NCI-H2227 treated with DMSO at 0.1 percent for 48 hours (cell line): Measurements from ENCODE around the gene GHR.

Experiments used
- DNase-seq: peaks from one replicate; lab custom pipeline; 2025; lab: John Stamatoyannopoulos, UW

The GHR gene

GRCh38 chr5:42423285-42424165 is at the start of gene GHR:
GHR (plus strand) TSS chr5:42423439; CDS start chr5:42565875, 142,436 bp downstream.
- peak; percentile 76 for DNase-seq

DNA sequence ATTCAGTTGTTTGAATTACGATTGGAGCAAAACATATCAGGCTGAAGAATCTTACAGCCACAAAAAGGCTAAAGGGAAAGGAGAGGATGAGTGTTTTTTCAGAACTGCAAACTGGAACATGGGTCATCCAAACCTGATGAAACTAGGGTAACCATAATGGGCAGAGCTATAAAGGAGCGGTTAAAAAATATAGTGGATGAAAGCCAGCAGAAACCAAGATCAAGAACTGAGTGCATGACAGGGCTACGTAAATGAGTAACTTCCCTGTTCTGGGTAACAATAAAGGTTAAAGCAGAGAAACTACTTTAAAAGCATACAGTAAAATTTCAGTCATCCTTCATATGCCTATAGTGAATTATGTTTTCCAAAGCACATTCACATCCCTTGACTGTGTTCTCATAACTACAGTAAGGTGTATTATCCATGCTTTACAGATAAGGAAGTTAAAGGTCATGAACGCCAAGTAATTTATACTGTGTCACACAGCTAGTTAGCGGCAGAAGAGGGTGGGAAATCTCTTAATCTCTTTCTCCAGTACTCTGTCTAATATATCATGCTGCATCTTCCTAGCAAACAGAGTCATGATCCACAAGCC is 48.5 kb upstream of the GHR start:
- DNase-seq: no peak

- DNase-seq: no peak
Observed at GRCh38 chr5:42377496-42377895, 45.7 kb upstream of the GHR start.

- no peak for DNase-seq
Observed at GRCh38 chr5:42381973-42382372, 41.3 kb upstream of the GHR start.

GRCh38 chr5:42387563-42387962 is 35.7 kb upstream of the GHR start:
- no peak for DNase-seq

DNA sequence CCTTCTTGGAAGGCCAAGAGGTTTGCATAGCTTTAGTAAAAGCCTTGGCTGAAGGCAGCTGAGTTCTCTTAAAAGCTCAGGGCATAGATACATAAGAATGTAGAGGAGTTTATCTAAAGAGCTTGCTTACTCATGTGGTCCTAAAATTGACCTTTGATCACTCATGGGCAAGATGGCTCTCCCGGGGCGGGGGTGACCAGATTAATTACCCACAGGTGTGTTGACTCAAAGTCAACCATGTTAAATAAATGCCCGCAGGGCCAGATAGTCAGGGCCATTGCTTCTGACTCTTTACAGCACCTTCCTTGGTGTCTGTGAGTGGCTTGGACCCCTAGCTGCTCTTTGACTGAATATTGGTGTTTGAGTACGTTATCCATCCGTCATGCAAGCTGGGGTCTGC is 33.1 kb upstream of the GHR start:
- no peak for DNase-seq

DNA sequence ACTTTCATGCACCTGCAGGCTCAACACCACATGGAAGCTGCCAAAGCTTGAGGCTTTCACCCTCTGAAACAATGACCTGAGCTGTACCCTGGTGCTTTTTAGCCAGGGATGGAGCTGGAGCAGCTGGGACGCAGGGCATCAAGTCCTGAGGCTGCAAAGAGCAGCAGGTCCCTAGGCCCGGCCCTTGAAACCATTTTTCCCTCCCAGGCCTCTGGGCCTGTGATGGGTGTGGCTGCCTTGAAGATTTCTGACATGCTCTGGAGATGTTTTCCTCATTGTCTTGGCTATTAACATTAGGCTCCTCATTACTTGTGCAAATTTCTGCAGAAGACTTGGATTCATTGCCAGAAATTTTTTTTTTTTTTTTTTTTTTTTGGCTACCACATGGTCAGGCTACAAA is 30.3 kb upstream of the GHR start:
- DNase-seq: no peak

GRCh38 chr5:42396111-42396510 is 27.1 kb upstream of the GHR start:
- no peak for DNase-seq

GRCh38 chr5:42397267-42397666 is 26.0 kb upstream of the GHR start:
- DNase-seq: no peak

DNA sequence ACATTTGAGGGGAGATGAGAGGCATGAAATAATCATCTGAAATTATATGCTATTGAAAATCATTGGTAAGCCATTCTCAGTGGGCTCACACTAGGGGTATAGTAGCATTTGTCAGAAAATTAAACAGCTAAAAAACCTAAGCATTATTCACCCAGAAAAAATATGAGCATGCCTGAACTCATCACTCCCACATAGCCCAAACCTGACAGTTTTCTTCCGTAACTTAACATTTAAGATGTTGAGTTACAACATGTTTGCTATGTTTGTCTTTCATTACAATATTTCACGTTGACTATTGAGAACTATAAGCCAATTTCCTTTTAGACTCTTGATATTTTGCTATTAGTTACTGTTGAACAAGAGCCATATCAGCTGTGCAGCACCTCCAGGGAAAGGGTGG is 23.5 kb upstream of the GHR start:
- no peak for DNase-seq

- DNase-seq: no peak
Observed at GRCh38 chr5:42400474-42400873, 22.8 kb upstream of the GHR start.

GRCh38 chr5:42403236-42403635 is 20.0 kb upstream of the GHR start:
- no peak for DNase-seq

DNA sequence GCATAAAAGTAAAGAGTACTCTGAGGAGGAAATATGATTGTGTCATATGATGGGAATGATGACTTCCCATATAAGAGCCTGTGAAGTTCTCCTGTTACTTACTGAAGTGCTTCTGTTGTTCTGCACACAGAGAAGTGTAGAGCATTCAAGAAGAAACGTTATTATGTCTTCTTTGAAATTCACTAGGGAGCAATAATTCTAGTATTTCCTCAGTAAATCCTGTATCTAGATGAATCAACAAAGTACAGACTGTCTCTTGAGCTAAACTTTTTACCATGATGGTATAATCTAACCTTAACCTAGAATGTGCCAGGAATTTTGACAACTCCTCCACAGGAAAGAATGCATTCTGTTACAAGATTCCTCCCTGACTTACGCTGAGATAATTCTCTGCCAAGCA is 18.9 kb upstream of the GHR start:
- no peak for DNase-seq

GRCh38 chr5:42419294-42419693 is 3.9 kb upstream of the GHR start:
- no peak for DNase-seq

- no peak for DNase-seq
Observed at GRCh38 chr5:42422656-42423280, 471 bp upstream of the GHR start.

GRCh38 chr5:42426016-42426415 is 2.8 kb downstream of the GHR start:
- DNase-seq: no peak

DNA sequence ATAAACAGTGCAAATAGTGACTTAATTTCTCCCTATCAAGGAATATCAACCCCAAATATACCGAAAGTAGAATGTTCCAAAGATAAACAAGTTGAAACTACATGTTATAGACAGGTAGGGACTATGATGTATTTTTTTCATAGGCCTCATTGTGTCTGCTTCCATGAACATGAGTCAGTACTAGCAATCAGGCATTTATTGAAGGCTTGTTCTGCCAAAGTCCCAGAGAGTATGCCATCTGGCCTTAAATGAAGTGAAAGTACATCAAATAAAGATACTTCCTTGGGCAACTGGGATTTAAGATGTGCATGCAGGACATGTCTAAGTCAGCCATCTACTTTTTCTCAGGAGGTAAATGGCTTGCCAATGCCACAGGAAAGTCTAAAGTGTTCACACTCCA is 6.5 kb downstream of the GHR start:
- no peak for DNase-seq

DNA sequence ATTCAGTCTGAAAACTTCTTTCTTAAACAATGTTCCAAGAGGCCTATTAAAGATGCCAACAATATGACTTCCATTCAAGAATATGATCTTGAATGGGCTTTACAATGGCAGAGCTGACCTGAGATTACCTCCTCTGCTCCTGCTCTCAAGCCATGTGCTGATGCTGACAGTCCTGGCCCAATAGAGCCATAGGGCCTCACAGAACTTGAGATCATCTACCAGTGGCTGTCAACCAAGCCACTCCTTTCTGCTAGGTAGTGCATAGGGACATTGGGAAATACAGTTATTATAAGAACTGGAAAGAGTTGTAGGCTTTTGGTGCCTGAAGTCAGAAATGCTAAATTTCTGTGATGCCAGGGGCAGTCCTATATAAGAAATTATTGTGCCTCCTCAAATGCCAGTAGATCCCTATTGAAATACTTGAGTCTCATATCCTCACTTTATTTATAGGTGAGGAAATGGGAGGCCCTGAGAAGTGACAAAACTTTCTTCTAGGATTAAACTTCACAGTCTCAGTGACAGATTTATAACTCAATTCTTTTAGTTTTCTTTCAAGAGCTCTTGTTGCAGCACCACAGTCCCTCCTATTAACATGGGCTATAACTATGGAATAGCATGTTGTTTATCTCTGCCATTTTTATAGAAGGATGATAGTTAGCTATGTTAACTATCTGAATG is 10.9 kb downstream of the GHR start:
- no peak for DNase-seq

DNA sequence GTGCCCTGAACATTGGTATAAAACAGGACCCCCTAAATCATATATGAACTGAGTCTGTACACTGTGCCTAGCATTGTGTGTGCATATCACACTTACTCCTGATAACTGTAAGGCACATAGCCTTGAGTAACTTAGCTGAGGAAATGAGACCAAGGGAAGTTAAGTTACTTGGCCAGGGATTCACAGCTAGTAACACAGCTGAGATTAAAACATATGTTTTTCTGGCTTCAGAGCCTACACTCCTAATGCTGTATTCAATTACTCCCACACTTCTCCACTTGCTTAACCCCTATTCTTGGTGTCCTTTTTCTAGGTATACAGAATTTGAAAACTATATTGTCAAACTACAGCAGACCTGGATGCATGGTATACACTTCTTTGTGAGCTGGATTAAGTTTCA is 12.8 kb downstream of the GHR start:
- no peak for DNase-seq

DNA sequence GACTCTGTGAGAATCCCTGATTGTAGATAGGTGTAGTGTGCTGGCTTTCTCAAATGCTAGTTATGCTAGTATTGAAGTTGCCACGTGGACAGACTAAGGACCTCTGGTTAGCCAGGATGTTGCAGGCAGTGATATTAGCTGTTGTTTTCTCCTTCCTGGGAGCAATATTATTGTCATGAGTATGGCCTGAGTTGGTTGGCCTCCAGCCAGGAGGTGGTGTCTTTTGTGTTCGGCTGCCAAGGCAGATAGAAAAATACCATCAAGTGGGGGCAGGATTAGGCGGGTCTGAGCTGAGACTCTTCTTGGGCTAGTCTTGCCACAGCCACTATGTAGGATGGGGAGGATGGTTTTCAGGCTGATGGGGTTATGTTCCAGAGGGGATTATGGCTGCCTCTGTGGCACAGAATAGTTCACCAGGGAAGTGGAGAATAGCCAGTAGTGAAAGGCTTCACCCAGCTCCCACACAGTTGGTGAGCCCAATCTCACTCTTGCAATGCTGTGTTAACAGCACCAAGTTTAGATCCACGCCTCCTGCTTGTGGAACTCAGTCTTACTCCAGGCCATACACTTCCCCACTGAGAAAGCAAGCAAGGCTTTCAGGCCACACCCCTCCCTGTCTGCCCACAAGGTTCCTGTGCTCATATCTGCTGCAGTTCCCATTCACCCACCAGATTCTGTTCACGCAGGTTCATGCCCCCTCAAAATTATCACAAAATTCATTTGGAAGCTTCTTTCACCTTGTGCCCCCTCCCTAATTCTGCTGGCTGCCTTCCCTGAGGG is 31.2 kb downstream of the GHR start:
- DNase-seq: no peak

GRCh38 chr5:42461033-42461432 is 37.8 kb downstream of the GHR start:
- no peak for DNase-seq

GRCh38 chr5:42461507-42461906 is 38.3 kb downstream of the GHR start:
- DNase-seq: no peak
